Measurements from ENCODE around the gene BRDT. TPM values are rescaled to one million over a fixed set of nuclear protein-coding genes. Genes with fewer than 3 reads are reported as not detected.
A peak's percentile ranks its signal among the peaks of the same experiment; 100 is the strongest.

The BRDT gene
- total and polyA plus RNA-seq, 5 donors from 2014 or later: not detected

GRCh38 chr1:92029241-92029922, 80.2 kb downstream of the BRDT start:
- H3K27me3 ChIP-seq (ENCODE audit: control insufficient read depth, insufficient read depth, low read length): peaks cover 28% of the 10 kb centered on the region
- H3K9me3 ChIP-seq (ENCODE audit: control insufficient read depth in 2 of 2, low read length in 2 of 2): no peaks in the 10 kb centered on the region
- peaks cover 0 to 3% (median 0%) of the 10 kb centered on the region in 7 donors for H3K9me3 Mint-ChIP-seq
- H3K4me1 ChIP-seq (ENCODE audit: control insufficient read depth, insufficient read depth, low read length, poor library complexity, severe bottlenecking): no peaks in the 10 kb centered on the region
- H3K4me3 ChIP-seq (ENCODE audit: low read depth, low read length): no peak overlapping the region
- H3K4me1 Mint-ChIP-seq: peaks cover 4 to 11% (median 6%) of the 10 kb centered on the region in 4 donors
- ATAC-seq (ENCODE audit: low read depth in 2 of 2) (no peak), DNase-seq (no peak)
- peak overlapping the region; percentile 30 to 74 (median 66) for H3K4me3 Mint-ChIP-seq
- no peak overlapping the region for H3K27ac Mint-ChIP-seq
- H3K27me3 Mint-ChIP-seq: peaks cover 58% of the 10 kb centered on the region
- H3K36me3 Mint-ChIP-seq: no peaks in the 10 kb centered on the region
- no peaks in the 10 kb centered on the region for H3K36me3 ChIP-seq (ENCODE audit: control insufficient read depth, insufficient read depth, low read length)
- H3K27ac ChIP-seq (ENCODE audit: insufficient read depth, low read length, poor library complexity, severe bottlenecking): no peak overlapping the region

DNA sequence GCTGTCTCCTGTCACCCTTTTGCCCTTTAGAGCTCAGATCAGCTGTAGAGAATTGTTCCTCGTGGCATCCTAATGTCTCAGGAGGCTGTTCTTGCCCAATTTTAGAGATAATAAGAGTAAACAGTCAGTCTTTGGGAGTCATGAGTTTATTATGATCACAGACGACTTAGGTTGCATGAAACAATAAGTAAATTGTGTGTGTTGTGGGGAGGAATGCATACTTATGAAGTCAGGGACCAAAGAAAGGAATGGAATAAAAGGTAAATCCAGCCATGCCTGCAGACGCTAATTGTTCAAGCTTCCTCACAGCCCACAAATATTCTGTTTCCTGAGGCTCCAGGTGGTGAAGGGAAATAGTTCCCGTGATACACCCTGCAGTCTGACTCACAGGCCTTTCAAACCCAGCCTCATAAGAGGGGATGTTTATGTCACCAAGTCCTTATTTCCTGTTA, 81.5 kb downstream of the BRDT start:
- no peak overlapping the region for H3K27ac ChIP-seq (ENCODE audit: insufficient read depth, low read length, poor library complexity, severe bottlenecking)
- H3K4me3 Mint-ChIP-seq: peak overlapping the region in 3 of 4 donors; percentile 29 to 75 (median 59)
- H3K4me1 ChIP-seq (ENCODE audit: control insufficient read depth, insufficient read depth, low read length, poor library complexity, severe bottlenecking): no peaks in the 10 kb centered on the region
- H3K36me3 Mint-ChIP-seq: no peaks in the 10 kb centered on the region
- DNase-seq (peak in 1 of 3 donors; percentile 17), ATAC-seq (ENCODE audit: low read depth in 2 of 2) (no peak)
- peaks cover 0 to 1% (median 0%) of the 10 kb centered on the region in 7 donors for H3K9me3 Mint-ChIP-seq
- no peak overlapping the region for H3K27ac Mint-ChIP-seq
- peaks cover 4 to 11% (median 6%) of the 10 kb centered on the region in 4 donors for H3K4me1 Mint-ChIP-seq
- H3K9me3 ChIP-seq (ENCODE audit: control insufficient read depth in 2 of 2, low read length in 2 of 2): no peaks in the 10 kb centered on the region
- peaks cover 57% of the 10 kb centered on the region for H3K27me3 Mint-ChIP-seq
- no peak overlapping the region for H3K4me3 ChIP-seq (ENCODE audit: low read depth, low read length)
- no peaks in the 10 kb centered on the region for H3K36me3 ChIP-seq (ENCODE audit: control insufficient read depth, insufficient read depth, low read length)
- peaks cover 34% of the 10 kb centered on the region for H3K27me3 ChIP-seq (ENCODE audit: control insufficient read depth, insufficient read depth, low read length)

- Histone ChIP-seq H3K4me1 (ENCODE audit: control insufficient read depth, insufficient read depth, low read length, poor library complexity, severe bottlenecking) (no peaks in the 10 kb centered on the region), H3K27me3 (ENCODE audit: control insufficient read depth, insufficient read depth, low read length) (peaks cover 35% of the 10 kb centered on the region), H3K9me3 (ENCODE audit: control insufficient read depth in 2 of 2, low read length in 2 of 2) (no peaks in the 10 kb centered on the region), H3K36me3 (ENCODE audit: control insufficient read depth, insufficient read depth, low read length) (no peaks in the 10 kb centered on the region), H3K27ac (ENCODE audit: insufficient read depth, low read length, poor library complexity, severe bottlenecking) (no peak overlapping the region), H3K4me3 (ENCODE audit: low read depth, low read length) (no peak overlapping the region)
- ATAC-seq (ENCODE audit: low read depth in 2 of 2): no peak
- H3K4me3 Mint-ChIP-seq: no peak overlapping the region
- no peak overlapping the region for H3K27ac Mint-ChIP-seq
- H3K36me3 Mint-ChIP-seq: no peaks in the 10 kb centered on the region
- DNase-seq: no peak
- peaks cover 0 to 1% (median 0%) of the 10 kb centered on the region in 7 donors for H3K9me3 Mint-ChIP-seq
- H3K4me1 Mint-ChIP-seq: peaks cover 4 to 11% (median 6%) of the 10 kb centered on the region in 4 donors
- peaks cover 57% of the 10 kb centered on the region for H3K27me3 Mint-ChIP-seq
These were observed 82.3 kb downstream of the BRDT start for GRCh38 chr1:92031281-92032110.

DNA sequence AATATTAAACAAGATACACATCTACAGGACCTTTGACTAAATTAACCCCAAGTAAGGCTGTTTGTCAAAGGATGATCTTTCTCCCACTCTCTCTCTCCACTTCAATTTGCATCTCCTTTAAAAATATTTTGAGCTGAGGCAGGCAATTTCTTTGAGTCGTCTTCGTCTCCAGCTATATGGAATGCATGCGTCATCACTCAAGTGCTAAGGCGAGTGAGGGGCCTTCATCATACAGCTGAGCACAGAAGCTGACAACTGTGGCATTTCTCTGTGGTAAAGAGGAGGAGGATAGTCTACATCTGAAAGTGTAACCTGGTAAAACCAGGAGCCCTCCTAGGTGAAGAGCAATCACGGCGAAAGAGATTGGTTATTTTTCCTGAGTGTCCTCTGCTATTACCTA, 88.2 kb downstream of the BRDT start:
- no peaks in the 10 kb centered on the region for H3K36me3 Mint-ChIP-seq
- H3K4me3 ChIP-seq (ENCODE audit: low read depth, low read length): no peak overlapping the region
- DNase-seq: no peak
- H3K27me3 ChIP-seq (ENCODE audit: control insufficient read depth, insufficient read depth, low read length): peaks cover 13% of the 10 kb centered on the region
- H3K4me3 Mint-ChIP-seq: no peak overlapping the region
- H3K9me3 ChIP-seq (ENCODE audit: control insufficient read depth in 2 of 2, low read length in 2 of 2): no peaks in the 10 kb centered on the region
- H3K4me1 Mint-ChIP-seq: no peaks in the 10 kb centered on the region
- H3K27ac ChIP-seq (ENCODE audit: insufficient read depth, low read length, poor library complexity, severe bottlenecking): no peak overlapping the region
- peaks cover 22% of the 10 kb centered on the region for H3K27me3 Mint-ChIP-seq
- no peaks in the 10 kb centered on the region for H3K36me3 ChIP-seq (ENCODE audit: control insufficient read depth, insufficient read depth, low read length)
- peaks cover 0 to 3% (median 0%) of the 10 kb centered on the region in 7 donors for H3K9me3 Mint-ChIP-seq
- ATAC-seq (ENCODE audit: low read depth in 2 of 2): no peak
- H3K4me1 ChIP-seq (ENCODE audit: control insufficient read depth, insufficient read depth, low read length, poor library complexity, severe bottlenecking): no peaks in the 10 kb centered on the region
- no peak overlapping the region for H3K27ac Mint-ChIP-seq

GRCh38 chr1:92038695-92039346, 89.6 kb downstream of the BRDT start:
- ATAC-seq (ENCODE audit: low read depth in 2 of 2) (no peak), DNase-seq (no peak)
- H3K27me3 ChIP-seq (ENCODE audit: control insufficient read depth, insufficient read depth, low read length): peaks cover 8% of the 10 kb centered on the region
- Mint-ChIP-seq H3K27ac (no peak overlapping the region), H3K36me3 (no peaks in the 10 kb centered on the region), H3K9me3 (peaks cover 0 to 3% (median 0%) of the 10 kb centered on the region in 7 donors), H3K4me1 (no peaks in the 10 kb centered on the region), H3K4me3 (no peak overlapping the region), H3K27me3 (peaks cover 15% of the 10 kb centered on the region)
- H3K27ac ChIP-seq (ENCODE audit: insufficient read depth, low read length, poor library complexity, severe bottlenecking): no peak overlapping the region
- no peaks in the 10 kb centered on the region for H3K36me3 ChIP-seq (ENCODE audit: control insufficient read depth, insufficient read depth, low read length)
- H3K4me3 ChIP-seq (ENCODE audit: low read depth, low read length): no peak overlapping the region
- H3K4me1 ChIP-seq (ENCODE audit: control insufficient read depth, insufficient read depth, low read length, poor library complexity, severe bottlenecking): no peaks in the 10 kb centered on the region
- H3K9me3 ChIP-seq (ENCODE audit: control insufficient read depth in 2 of 2, low read length in 2 of 2): no peaks in the 10 kb centered on the region

DNA sequence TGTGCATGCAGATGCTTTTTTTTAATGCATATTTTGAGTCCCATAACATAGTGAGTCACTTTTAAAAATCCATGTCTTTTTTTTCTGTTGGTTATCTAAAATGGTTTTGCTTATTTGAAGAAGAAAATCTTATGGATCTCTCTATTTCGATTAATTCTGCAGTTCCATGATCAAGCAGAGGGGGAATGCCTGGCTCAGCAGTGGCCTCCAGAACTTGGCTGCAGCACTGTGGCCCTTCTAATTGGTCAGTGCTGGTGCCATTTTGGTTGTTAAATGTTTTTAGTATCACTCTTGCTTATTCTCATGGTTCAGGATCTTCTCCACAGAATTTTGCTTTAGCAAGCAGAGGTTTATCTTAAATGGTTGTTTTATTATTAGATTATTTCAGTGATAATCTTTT, 91.8 kb downstream of the BRDT start:
- H3K4me3 ChIP-seq (ENCODE audit: low read depth, low read length): no peak overlapping the region
- DNase-seq (no peak), ATAC-seq (ENCODE audit: low read depth in 2 of 2) (no peak)
- no peaks in the 10 kb centered on the region for H3K9me3 ChIP-seq (ENCODE audit: control insufficient read depth in 2 of 2, low read length in 2 of 2)
- Mint-ChIP-seq H3K9me3 (peaks cover 0 to 3% (median 0%) of the 10 kb centered on the region in 7 donors), H3K36me3 (no peaks in the 10 kb centered on the region), H3K4me1 (no peaks in the 10 kb centered on the region), H3K27me3 (peaks cover 20% of the 10 kb centered on the region), H3K4me3 (no peak overlapping the region), H3K27ac (no peak overlapping the region)
- H3K27ac ChIP-seq (ENCODE audit: insufficient read depth, low read length, poor library complexity, severe bottlenecking): no peak overlapping the region
- no peaks in the 10 kb centered on the region for H3K4me1 ChIP-seq (ENCODE audit: control insufficient read depth, insufficient read depth, low read length, poor library complexity, severe bottlenecking)
- no peaks in the 10 kb centered on the region for H3K36me3 ChIP-seq (ENCODE audit: control insufficient read depth, insufficient read depth, low read length)
- peaks cover 2% of the 10 kb centered on the region for H3K27me3 ChIP-seq (ENCODE audit: control insufficient read depth, insufficient read depth, low read length)

DNA sequence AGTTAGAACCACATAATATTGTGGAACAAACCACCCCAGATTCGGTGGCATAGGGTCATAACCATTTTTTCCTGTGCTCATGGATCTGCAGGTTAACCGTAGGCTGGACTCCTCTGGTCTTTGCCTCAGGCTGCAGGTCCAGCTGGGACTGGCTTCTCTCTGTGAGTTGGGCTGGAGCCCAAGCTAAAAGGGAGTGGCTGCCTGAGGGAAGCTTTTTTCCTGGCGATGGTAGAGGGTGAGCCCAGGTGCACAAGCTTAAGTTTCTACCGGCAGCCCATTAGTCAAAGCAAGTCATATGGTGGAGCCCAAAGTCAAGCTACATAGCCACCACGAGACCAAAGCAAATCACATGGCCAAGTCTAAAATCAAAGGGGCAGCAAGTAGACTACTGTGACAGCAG, 94.4 kb downstream of the BRDT start:
- ATAC-seq (ENCODE audit: low read depth in 2 of 2) (no peak), DNase-seq (no peak)
- H3K27ac ChIP-seq (ENCODE audit: insufficient read depth, low read length, poor library complexity, severe bottlenecking): no peak overlapping the region
- H3K4me3 ChIP-seq (ENCODE audit: low read depth, low read length): no peak overlapping the region
- Mint-ChIP-seq H3K9me3 (no peaks in the 10 kb centered on the region), H3K4me3 (no peak overlapping the region), H3K27me3 (peaks cover 31% of the 10 kb centered on the region), H3K36me3 (no peaks in the 10 kb centered on the region), H3K27ac (no peak overlapping the region), H3K4me1 (no peaks in the 10 kb centered on the region)
- H3K9me3 ChIP-seq (ENCODE audit: control insufficient read depth in 2 of 2, low read length in 2 of 2): no peaks in the 10 kb centered on the region
- no peaks in the 10 kb centered on the region for H3K4me1 ChIP-seq (ENCODE audit: control insufficient read depth, insufficient read depth, low read length, poor library complexity, severe bottlenecking)
- H3K27me3 ChIP-seq (ENCODE audit: control insufficient read depth, insufficient read depth, low read length): no peaks in the 10 kb centered on the region
- no peaks in the 10 kb centered on the region for H3K36me3 ChIP-seq (ENCODE audit: control insufficient read depth, insufficient read depth, low read length)

Measured in CD4-positive, CD25-positive, alpha-beta regulatory T cell (primary cell).